Tibial nerve (tissue), 3 donors: ENCODE measurements around the gene CHD6.

Source experiments
- POLR2A ChIP-seq, 2 donors: fragments of 450-650 bp; IDR thresholded peaks; one replicate each; pipeline ENCODE4 v1.6.1; 2017; ENCODE audit warnings: antibody characterized with exemption in 2 of 2, mild to moderate bottlenecking in 2 of 2, moderate library complexity in 2 of 2
- TF ChIP-seq, protein P1 (sequence below), 5 experiments: fragments of 200-600 bp in 3 of 5; fragments of 450-650 bp in 2 of 5; sonication (generic) in 3 of 5; IDR thresholded peaks; one replicate each; pipeline ENCODE4 v1.5.1; 2016 to 2019; ENCODE audit warnings: antibody characterized with exemption in 5 of 5, mild to moderate bottlenecking in 3 of 5, moderate library complexity in 2 of 5

DNA sequence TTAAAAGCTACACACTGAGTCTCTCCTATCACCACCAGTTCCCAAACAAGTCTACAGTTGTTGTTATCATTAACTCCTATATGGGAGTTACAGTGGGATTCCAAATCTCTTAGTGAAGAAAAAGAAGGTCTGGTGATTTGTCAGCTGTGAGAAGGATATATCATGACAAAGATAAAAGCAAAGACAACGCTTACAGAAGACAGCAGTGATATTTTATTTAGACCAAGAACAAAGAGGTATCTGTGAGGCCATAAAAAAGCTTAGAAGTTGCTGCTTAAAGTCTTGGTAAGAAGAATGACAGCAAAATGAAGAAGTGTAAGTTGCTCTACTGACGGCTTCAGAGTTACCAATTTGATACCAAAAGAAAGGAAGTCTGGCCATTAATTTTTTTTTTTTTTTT is 47.2 kb downstream of the CHD6 start:
- TF ChIP-seq, protein P1, sequence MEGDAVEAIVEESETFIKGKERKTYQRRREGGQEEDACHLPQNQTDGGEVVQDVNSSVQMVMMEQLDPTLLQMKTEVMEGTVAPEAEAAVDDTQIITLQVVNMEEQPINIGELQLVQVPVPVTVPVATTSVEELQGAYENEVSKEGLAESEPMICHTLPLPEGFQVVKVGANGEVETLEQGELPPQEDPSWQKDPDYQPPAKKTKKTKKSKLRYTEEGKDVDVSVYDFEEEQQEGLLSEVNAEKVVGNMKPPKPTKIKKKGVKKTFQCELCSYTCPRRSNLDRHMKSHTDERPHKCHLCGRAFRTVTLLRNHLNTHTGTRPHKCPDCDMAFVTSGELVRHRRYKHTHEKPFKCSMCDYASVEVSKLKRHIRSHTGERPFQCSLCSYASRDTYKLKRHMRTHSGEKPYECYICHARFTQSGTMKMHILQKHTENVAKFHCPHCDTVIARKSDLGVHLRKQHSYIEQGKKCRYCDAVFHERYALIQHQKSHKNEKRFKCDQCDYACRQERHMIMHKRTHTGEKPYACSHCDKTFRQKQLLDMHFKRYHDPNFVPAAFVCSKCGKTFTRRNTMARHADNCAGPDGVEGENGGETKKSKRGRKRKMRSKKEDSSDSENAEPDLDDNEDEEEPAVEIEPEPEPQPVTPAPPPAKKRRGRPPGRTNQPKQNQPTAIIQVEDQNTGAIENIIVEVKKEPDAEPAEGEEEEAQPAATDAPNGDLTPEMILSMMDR (IDR thresholded peaks at IDR 0.05), result no peak
- TF ChIP-seq POLR2A (IDR thresholded peaks at IDR 0.05), result no peak
